ENCODE measurements around the gene LMAN1.

DNA sequence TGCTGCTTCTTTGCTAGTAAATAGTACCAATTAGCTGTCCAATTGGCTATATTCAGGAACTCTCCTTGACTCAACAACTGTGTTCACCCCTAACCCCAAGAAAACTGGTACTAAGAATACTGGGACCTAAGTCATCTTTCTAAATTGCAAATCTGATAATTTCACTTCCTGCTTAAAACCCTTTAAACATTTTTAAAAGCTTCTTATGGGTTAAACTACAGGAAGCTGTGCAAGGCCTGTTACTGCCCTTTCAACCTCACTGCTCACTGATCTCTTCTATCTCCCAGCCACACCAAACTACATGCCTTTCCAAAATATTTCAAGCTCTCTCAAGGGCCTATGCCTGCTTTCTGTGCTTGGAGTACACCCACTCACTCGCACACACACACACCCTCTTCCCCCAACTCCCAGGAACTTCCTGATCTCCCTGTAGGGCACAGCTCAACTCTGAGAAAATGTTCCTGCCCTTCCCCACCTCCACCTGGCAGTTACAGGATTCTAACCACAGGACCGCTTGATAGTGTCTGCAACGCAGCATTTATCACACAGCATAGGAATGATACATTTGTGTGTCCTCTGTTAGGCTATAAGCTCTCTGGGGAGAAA lies 6.7 kb downstream of the LMAN1 start:
- TF ChIP-seq EZH2 (IDR thresholded peaks at IDR 0.05; ENCODE audit: insufficient read depth, low read length) (no peak), CTCF (IDR thresholded peaks at IDR 0.05; ENCODE audit: insufficient read depth, low read depth, low read length) (no peak)
